IPS-18c (cell line): ENCODE measurements around the gene NANP.
"Not testable (repeated sequence)": the region's sequence is repeated elsewhere in the genome, so short reads cannot be mapped to it uniquely, and the experiment has no call there.

Source experiments
- H3K4me3 ChIP-seq: 2 replicates; pipeline ENCODE4 v1.7.0; 2013; ENCODE audit warnings: low read depth, mild to moderate bottlenecking, low read length, moderate library complexity; ENCODE audit not compliant: insufficient read depth
- H3K9me3 ChIP-seq: one replicate; pipeline ENCODE4 v1.6.1; 2013; ENCODE audit warnings: mild to moderate bottlenecking, low read length, moderate library complexity; ENCODE audit not compliant: control insufficient read depth, insufficient read depth

NANP gene

DNA sequence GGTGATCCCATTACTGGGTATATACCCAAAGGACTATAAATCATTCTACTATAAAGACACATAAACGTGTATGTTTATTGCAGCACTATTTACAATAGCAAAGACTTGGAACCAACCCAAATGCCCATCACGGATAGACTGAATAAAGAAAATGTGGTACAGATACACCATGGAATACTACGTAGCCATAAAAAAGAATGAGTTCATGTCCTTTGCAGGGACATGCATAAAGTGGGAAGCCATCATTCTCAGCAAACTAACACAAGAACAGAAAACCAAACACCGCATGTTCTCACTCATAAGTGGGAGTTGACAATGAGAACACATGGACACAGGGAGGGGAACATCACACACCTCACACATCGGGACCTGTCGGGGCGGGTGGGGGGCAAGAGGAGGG is 40.2 kb downstream of the NANP start:
- H3K4me3 ChIP-seq: not testable (repeated sequence)

GRCh38 chr20:25580711-25581110 is 43.1 kb downstream of the NANP start:
- Histone ChIP-seq H3K4me3 (no peak overlapping the region), H3K9me3 (no peaks in the 10 kb centered on the region)

More for the DNA sequence above, 40.2 kb downstream of the NANP start:
- not testable (repeated sequence) for H3K9me3 ChIP-seq

- Histone ChIP-seq H3K9me3 (no peaks in the 10 kb centered on the region), H3K4me3 (no peak overlapping the region)
These were observed 44.6 kb downstream of the NANP start for GRCh38 chr20:25579081-25579770.

DNA sequence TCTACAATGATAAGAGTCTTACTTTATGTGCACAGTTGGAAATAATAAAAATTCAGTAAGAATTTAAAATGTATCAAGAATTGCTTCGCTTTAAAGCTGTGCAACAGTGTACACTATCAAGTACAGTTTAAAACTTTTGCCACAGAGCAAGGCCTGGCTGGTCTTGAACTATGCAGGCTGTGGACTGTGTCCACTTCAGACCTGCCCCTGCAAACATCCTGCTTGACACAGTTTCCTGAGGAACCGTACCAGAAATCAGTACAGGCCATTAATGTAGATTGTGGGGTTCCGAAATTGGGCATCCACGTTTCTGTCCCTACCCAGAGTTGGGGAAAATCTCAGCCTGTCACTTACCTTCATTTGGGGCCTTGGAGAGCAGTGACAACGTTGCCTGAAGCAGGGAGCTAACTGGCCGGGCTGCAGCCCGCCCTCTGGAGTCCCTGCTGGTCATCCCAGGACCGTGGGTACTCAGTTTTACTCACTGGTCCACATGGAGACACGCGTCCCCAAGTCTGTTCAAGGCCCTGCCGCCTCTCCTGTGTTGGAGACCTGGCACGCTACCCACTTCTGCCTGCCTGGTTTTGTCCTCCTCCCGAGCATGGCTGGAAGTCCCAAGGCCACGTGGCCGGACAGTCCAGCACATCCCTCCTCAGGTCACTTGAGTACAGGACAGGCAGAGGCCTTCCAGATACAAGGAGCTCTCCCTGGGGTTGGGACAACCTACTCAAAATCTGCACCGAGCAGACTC is 46.9 kb downstream of the NANP start:
- Histone ChIP-seq H3K9me3 (no peaks in the 10 kb centered on the region), H3K4me3 (no peak overlapping the region)

- Histone ChIP-seq H3K4me3 (no peak overlapping the region), H3K9me3 (no peaks in the 10 kb centered on the region)
These were observed 49.4 kb downstream of the NANP start for GRCh38 chr20:25574411-25574810.

DNA sequence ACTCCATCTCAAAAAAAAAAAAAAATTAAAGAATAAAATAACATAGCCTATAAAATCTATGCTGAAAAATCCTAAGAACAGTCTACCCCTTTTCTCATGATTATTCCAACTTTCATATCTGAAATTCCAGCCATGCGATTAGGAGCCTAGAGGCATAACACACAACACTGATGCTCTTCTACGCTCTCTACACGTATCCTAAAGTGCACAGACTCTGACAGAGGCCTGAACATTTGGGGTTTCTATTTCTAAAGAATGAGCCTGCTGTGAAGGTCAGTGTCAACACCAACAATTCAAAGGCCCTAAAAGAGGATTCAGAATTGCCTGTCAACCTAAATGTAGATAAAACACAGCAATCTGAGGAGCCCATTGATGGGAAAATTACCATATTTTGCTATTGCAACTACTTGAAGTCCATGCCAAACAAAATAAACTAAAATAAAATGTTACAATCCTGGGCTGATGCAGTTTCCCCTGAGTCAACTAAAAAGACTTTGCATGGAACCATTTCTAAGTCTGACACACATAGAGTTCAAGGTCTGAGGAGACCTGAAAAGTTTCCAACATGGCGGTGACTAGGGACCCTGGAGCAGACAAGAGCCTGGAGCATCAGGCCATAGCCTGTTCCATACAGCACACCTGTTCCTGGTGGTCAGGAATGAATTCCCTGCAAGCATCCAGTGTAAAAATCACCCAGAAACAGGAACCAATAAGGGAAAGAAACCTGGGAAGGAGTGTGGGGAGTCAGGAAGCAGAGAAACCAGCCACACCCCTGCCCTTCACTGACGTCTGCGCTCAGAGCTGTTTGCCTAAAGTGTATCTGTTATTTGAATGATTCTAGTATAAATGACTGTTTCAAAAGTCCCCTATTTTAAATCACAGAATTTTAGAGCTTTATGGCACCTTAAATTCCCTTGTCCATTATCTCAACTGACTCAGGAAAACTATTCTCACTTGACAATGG is 50.2 kb downstream of the NANP start:
- no peak overlapping the region for H3K4me3 ChIP-seq
- no peaks in the 10 kb centered on the region for H3K9me3 ChIP-seq

DNA sequence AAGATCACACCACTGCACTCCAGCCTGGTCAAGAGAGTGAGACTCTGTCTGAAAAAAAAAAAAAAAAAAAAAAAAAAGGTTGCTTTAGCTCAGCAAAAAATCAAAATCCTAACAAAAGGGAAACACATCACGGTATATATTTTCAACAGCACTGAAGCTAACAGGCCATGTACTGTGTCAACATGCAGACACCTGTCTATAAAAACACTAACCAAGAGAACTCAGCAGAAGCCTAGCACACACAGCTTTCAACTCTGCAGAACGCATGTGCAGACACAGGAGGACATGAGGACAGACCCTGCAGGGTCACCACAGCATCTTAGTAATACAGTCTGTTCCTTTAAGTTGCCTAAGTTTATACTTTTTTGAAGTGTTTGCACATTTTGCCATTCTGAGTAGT is 52.0 kb downstream of the NANP start:
- Histone ChIP-seq H3K9me3 (no peaks in the 10 kb centered on the region), H3K4me3 (no peak overlapping the region)

GRCh38 chr20:25571240-25571639 is 52.6 kb downstream of the NANP start:
- H3K4me3 ChIP-seq: no peak overlapping the region
- no peaks in the 10 kb centered on the region for H3K9me3 ChIP-seq

DNA sequence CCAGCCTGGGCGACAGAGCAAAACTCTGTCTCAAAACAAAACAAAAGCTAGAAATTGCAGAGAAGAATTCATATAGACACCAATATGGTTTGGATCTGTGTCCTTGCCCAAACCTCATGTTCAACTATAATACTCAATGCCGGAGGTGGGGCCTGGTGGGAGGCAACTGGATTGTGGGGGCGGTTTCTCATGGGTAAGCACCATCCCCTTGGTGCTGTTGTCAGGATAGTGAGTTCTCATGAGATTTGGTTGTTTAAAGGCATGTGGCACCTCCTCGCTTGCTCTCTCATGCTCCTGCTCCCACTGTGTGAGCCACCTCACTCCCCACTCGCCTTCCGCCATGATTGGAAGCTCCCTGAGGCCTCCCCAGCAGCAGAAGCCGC is 53.7 kb downstream of the NANP start:
- Histone ChIP-seq H3K4me3 (no peak overlapping the region), H3K9me3 (no peaks in the 10 kb centered on the region)

- Histone ChIP-seq H3K4me3 (no peak overlapping the region), H3K9me3 (no peaks in the 10 kb centered on the region)
These were observed 56.5 kb downstream of the NANP start for GRCh38 chr20:25567286-25567685.

GRCh38 chr20:25566821-25567220 is 57.0 kb downstream of the NANP start:
- H3K9me3 ChIP-seq: no peaks in the 10 kb centered on the region
- no peak overlapping the region for H3K4me3 ChIP-seq

DNA sequence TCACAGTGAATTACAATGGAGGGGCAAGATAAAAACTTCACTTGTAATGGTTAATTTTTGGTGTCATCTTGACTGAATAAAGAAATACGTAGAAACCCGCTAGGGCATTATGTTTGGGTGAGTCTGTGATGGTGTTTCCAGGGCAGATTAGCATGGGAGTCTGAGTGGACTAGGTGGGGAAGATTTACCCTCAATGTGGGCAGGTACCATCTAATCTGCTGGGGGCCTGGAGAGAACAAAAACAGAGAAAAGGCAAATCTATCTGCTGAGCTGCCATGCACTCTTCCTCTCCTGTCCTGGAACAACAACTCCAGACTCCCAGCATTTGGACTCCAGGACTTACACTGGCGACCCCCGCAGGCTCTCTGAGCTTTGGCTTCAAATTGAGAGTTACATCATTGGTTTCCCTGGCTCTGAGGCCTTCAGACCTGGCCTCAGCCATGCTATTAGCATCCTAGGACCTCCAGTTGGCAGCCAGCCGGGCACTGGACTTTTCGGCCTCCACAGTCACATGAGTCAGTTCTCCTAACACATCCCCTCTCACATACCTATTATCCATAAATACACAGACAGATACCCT is 58.1 kb downstream of the NANP start:
- Histone ChIP-seq H3K9me3 (no peaks in the 10 kb centered on the region), H3K4me3 (no peak overlapping the region)

GRCh38 chr20:25563876-25564275 is 59.9 kb downstream of the NANP start:
- no peak overlapping the region for H3K4me3 ChIP-seq
- H3K9me3 ChIP-seq: no peaks in the 10 kb centered on the region

GRCh38 chr20:25563362-25563761 is 60.5 kb downstream of the NANP start:
- Histone ChIP-seq H3K4me3 (no peak overlapping the region), H3K9me3 (no peaks in the 10 kb centered on the region)
